NCI-H146 (cell line): ENCODE results near the gene HOXC10.

ENCODE experiments used
- DNase-seq: peaks from one replicate; lab custom pipeline; 2025; lab: John Stamatoyannopoulos, UW

HOXC10 gene

GRCh38 chr12:53965281-53966084, 19.5 kb upstream of the HOXC10 start:
- DNase-seq: no peak

- no peak for DNase-seq
Measured at GRCh38 chr12:53966085-53966384, 18.9 kb upstream of the HOXC10 start.

- DNase-seq: no peak
Measured at GRCh38 chr12:53966385-53967133, 18.4 kb upstream of the HOXC10 start.

GRCh38 chr12:53967421-53967925, 17.5 kb upstream of the HOXC10 start:
- DNase-seq: no peak

GRCh38 chr12:53968214-53969127, 16.5 kb upstream of the HOXC10 start:
- DNase-seq: no peak

GRCh38 chr12:53969588-53970259, 15.2 kb upstream of the HOXC10 start:
- no peak for DNase-seq

- no peak for DNase-seq
Measured at GRCh38 chr12:53970451-53970850, 14.5 kb upstream of the HOXC10 start.

- no peak for DNase-seq
Measured at GRCh38 chr12:53971129-53971528, 13.8 kb upstream of the HOXC10 start.

- no peak for DNase-seq
Measured at GRCh38 chr12:53971686-53972085, 13.3 kb upstream of the HOXC10 start.

GRCh38 chr12:53972152-53972702, 12.7 kb upstream of the HOXC10 start:
- DNase-seq: no peak

- no peak for DNase-seq
Measured at GRCh38 chr12:53972722-53973235, 12.2 kb upstream of the HOXC10 start, which contains the start of gene HOXC11. Gene HOXC11, plus strand, starts transcription at chr12:53973126. Its CDS starts 116 bp downstream, at chr12:53973242.

- DNase-seq: no peak
Measured at GRCh38 chr12:53973236-53974042, 11.5 kb upstream of the HOXC10 start.

GRCh38 chr12:53974084-53975063, 10.6 kb upstream of the HOXC10 start, which contains the start of gene HOTAIR:
Gene HOTAIR, minus strand, starts transcription at chr12:53974954.
- DNase-seq: no peak

- DNase-seq: no peak
Measured at GRCh38 chr12:53975064-53975471, 9.9 kb upstream of the HOXC10 start.

- no peak for DNase-seq
Measured at GRCh38 chr12:53975479-53976152, 9.3 kb upstream of the HOXC10 start.

- no peak for DNase-seq
Measured at GRCh38 chr12:53976172-53976822, 8.6 kb upstream of the HOXC10 start.

GRCh38 chr12:53976823-53977595, 7.9 kb upstream of the HOXC10 start:
- no peak for DNase-seq
